ENCODE results near the gene KIFC1. TPM values are rescaled to one million over a fixed set of nuclear protein-coding genes. Genes with fewer than 3 reads are reported as not detected.

KIFC1 gene
- total RNA-seq, 1 experiment from 2014 or later = 81.8 TPM

GRCh38 chr6:33437666-33438065 lies 46.0 kb downstream of the KIFC1 start:
- ATAC-seq = no peak
- intact Hi-C loops (cut with micrococcal nuclease; ENCODE audit: unreplicated experiment) (no loop called here), in situ Hi-C loops (cut with HindIII; ENCODE audit: low pct_unique_long_range_greater_than_20kb, low sequenced_read_pairs) (no loop called here)
- peaks cover 5% of the 10 kb centered on the region; the same call in 1 of the 2 replicates for H3K36me3 ChIP-seq (ENCODE audit: control insufficient read depth, insufficient read depth, low read length)
- BruUV-seq (replicated peaks) = no TSS peak
- ChIA-PET POLR2A (no interaction called here), CTCF (no interaction called here)
- no peaks in the 10 kb centered on the region for H3K9me3 ChIP-seq (ENCODE audit: control insufficient read depth, insufficient read depth, low read depth, low read length)
- no peak for DNase-seq (ENCODE audit: low read depth, low spot score)
- no peaks in the 10 kb centered on the region for H3K27me3 ChIP-seq (ENCODE audit: control insufficient read depth, insufficient read depth, low read length)
- TF ChIP-seq REST (IDR thresholded peaks at IDR 0.05; ENCODE audit: insufficient read depth in 1 of 2, low read depth in 2 of 2, low read length in 1 of 2) (no peak), SIN3A (IDR thresholded peaks at IDR 0.05; ENCODE audit: borderline replicate concordance, insufficient read depth, low read depth, low read length) (no peak), TCF7L2 (IDR thresholded peaks at IDR 0.05; ENCODE audit: low read depth, low read length) (no peak), CTCF (IDR thresholded peaks at IDR 0.05) (no peak), POLR2AphosphoS5 (IDR thresholded peaks at IDR 0.05; ENCODE audit: low read depth, low read length) (no peak)
- H3K27ac ChIP-seq (ENCODE audit: low read length) = no peak overlapping the region
- H3K4me3 ChIP-seq (ENCODE audit: low read depth in 2 of 2, low read length in 2 of 2) = no peak overlapping the region
- no peaks in the 10 kb centered on the region for H3K4me1 ChIP-seq (ENCODE audit: control insufficient read depth, insufficient read depth, low read length)

- H3K27ac ChIP-seq (ENCODE audit: low read length) = no peak overlapping the region
- peaks cover 5% of the 10 kb centered on the region; the same call in 1 of the 2 replicates for H3K36me3 ChIP-seq (ENCODE audit: control insufficient read depth, insufficient read depth, low read length)
- no peak for ATAC-seq
- DNase-seq (ENCODE audit: low read depth, low spot score) = no peak
- no peaks in the 10 kb centered on the region for H3K9me3 ChIP-seq (ENCODE audit: control insufficient read depth, insufficient read depth, low read depth, low read length)
- intact Hi-C loops (cut with micrococcal nuclease; ENCODE audit: unreplicated experiment) = no loop called here
- BruUV-seq (replicated peaks) = TSS peak; percentile 55
- POLR2A ChIA-PET = interaction anchor here (0.6 kb wide), 1 partner anchor 95 kb away, joined by 3 read pairs; no protein-coding TSS in a partner anchor
- no peaks in the 10 kb centered on the region for H3K4me1 ChIP-seq (ENCODE audit: control insufficient read depth, insufficient read depth, low read length)
- no peak for TF ChIP-seq REST (IDR thresholded peaks at IDR 0.05; ENCODE audit: insufficient read depth in 1 of 2, low read depth in 2 of 2, low read length in 1 of 2)
- TF ChIP-seq CTCF (IDR thresholded peaks at IDR 0.05) = no peak
- TF ChIP-seq POLR2AphosphoS5 (IDR thresholded peaks at IDR 0.05; ENCODE audit: low read depth, low read length) = no peak
- no peak for TF ChIP-seq TCF7L2 (IDR thresholded peaks at IDR 0.05; ENCODE audit: low read depth, low read length)
- no peak for TF ChIP-seq SIN3A (IDR thresholded peaks at IDR 0.05; ENCODE audit: borderline replicate concordance, insufficient read depth, low read depth, low read length)
- CTCF ChIA-PET = interaction anchor here (0.6 kb wide), 2 partner anchors 8 to 13 kb away, joined by 3 read pairs; no protein-coding TSS in a partner anchor
- in situ Hi-C loops (cut with HindIII; ENCODE audit: low pct_unique_long_range_greater_than_20kb, low sequenced_read_pairs) = no loop called here
- no peaks in the 10 kb centered on the region for H3K27me3 ChIP-seq (ENCODE audit: control insufficient read depth, insufficient read depth, low read length)
- H3K4me3 ChIP-seq (ENCODE audit: low read depth in 2 of 2, low read length in 2 of 2) = no peak overlapping the region
Measured at GRCh38 chr6:33438978-33439594, 47.5 kb downstream of the KIFC1 start.
